ENCODE measurements around the gene CYP1A2.

Gene CYP1A2

DNA sequence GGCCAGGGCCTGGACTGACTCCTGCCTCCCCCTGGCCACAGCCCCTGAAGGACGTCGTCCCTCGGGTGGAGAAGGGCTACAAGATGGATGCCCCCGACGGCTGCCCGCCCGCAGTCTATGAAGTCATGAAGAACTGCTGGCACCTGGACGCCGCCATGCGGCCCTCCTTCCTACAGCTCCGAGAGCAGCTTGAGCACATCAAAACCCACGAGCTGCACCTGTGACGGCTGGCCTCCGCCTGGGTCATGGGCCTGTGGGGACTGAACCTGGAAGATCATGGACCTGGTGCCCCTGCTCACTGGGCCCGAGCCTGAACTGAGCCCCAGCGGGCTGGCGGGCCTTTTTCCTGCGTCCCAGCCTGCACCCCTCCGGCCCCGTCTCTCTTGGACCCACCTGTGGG lies 53.6 kb downstream of the CYP1A2 start:
- TF ChIP-seq, protein P1, sequence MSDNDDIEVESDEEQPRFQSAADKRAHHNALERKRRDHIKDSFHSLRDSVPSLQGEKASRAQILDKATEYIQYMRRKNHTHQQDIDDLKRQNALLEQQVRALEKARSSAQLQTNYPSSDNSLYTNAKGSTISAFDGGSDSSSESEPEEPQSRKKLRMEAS (IDR thresholded peaks at IDR 0.05): no peak
- no peak for TF ChIP-seq EGR1 (IDR thresholded peaks at IDR 0.05)
- no peak for TF ChIP-seq CREB1 (IDR thresholded peaks at IDR 0.05; ENCODE audit: low read depth)
- TF ChIP-seq, protein P2, sequence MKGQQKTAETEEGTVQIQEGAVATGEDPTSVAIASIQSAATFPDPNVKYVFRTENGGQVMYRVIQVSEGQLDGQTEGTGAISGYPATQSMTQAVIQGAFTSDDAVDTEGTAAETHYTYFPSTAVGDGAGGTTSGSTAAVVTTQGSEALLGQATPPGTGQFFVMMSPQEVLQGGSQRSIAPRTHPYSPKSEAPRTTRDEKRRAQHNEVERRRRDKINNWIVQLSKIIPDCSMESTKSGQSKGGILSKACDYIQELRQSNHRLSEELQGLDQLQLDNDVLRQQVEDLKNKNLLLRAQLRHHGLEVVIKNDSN (IDR thresholded peaks at IDR 0.05): no peak
- TF ChIP-seq TAF1 (IDR thresholded peaks at IDR 0.05; ENCODE audit: low read depth): no peak
- TF ChIP-seq FOXM1 (IDR thresholded peaks at IDR 0.05; ENCODE audit: borderline replicate concordance, low read depth): no peak
- no peak for TF ChIP-seq ZBTB7A (IDR thresholded peaks at IDR 0.05; ENCODE audit: low read depth)
- TF ChIP-seq TCF12 (IDR thresholded peaks at IDR 0.05; ENCODE audit: low read depth): no peak
- TF ChIP-seq TEAD4 (IDR thresholded peaks at IDR 0.05): no peak
- no peak for TF ChIP-seq YY1 (IDR thresholded peaks at IDR 0.05; ENCODE audit: low read depth)
- TF ChIP-seq NFIC (IDR thresholded peaks at IDR 0.05): no peak
- TF ChIP-seq RAD21 (IDR thresholded peaks at IDR 0.05; ENCODE audit: low read depth): no peak
- TF ChIP-seq, protein P3, sequence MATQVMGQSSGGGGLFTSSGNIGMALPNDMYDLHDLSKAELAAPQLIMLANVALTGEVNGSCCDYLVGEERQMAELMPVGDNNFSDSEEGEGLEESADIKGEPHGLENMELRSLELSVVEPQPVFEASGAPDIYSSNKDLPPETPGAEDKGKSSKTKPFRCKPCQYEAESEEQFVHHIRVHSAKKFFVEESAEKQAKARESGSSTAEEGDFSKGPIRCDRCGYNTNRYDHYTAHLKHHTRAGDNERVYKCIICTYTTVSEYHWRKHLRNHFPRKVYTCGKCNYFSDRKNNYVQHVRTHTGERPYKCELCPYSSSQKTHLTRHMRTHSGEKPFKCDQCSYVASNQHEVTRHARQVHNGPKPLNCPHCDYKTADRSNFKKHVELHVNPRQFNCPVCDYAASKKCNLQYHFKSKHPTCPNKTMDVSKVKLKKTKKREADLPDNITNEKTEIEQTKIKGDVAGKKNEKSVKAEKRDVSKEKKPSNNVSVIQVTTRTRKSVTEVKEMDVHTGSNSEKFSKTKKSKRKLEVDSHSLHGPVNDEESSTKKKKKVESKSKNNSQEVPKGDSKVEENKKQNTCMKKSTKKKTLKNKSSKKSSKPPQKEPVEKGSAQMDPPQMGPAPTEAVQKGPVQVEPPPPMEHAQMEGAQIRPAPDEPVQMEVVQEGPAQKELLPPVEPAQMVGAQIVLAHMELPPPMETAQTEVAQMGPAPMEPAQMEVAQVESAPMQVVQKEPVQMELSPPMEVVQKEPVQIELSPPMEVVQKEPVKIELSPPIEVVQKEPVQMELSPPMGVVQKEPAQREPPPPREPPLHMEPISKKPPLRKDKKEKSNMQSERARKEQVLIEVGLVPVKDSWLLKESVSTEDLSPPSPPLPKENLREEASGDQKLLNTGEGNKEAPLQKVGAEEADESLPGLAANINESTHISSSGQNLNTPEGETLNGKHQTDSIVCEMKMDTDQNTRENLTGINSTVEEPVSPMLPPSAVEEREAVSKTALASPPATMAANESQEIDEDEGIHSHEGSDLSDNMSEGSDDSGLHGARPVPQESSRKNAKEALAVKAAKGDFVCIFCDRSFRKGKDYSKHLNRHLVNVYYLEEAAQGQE (IDR thresholded peaks at IDR 0.05; ENCODE audit: low read depth): no peak
- no peak for TF ChIP-seq EP300 (IDR thresholded peaks at IDR 0.05; ENCODE audit: borderline replicate concordance)
- TF ChIP-seq CEBPB (IDR thresholded peaks at IDR 0.05): no peak

DNA sequence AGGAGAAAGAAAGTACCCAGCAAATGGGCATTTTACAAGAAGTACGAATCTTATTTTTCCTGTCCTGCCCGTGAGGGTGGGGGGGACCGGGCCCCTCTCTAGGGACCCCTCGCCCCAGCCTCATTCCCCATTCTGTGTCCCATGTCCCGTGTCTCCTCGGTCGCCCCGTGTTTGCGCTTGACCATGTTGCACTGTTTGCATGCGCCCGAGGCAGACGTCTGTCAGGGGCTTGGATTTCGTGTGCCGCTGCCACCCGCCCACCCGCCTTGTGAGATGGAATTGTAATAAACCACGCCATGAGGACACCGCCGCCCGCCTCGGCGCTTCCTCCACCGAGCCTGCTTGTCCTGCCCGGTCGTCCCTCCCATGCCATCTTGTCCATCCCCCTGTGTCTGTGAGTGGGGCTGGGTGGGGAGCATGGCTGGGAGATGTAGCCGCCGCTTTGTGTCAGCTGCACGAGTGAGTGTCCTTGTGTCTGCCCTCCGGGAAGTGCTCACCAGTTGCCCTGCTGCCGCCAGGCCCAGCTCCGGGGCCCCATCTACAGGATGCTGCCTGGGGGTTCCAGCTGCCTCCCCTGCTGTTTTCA lies 54.3 kb downstream of the CYP1A2 start:
- TF ChIP-seq TCF12 (IDR thresholded peaks at IDR 0.05; ENCODE audit: low read depth) (no peak), TEAD4 (IDR thresholded peaks at IDR 0.05) (no peak), FOXM1 (IDR thresholded peaks at IDR 0.05; ENCODE audit: borderline replicate concordance, low read depth) (no peak), YY1 (IDR thresholded peaks at IDR 0.05; ENCODE audit: low read depth) (no peak), EP300 (IDR thresholded peaks at IDR 0.05; ENCODE audit: borderline replicate concordance) (no peak), RAD21 (IDR thresholded peaks at IDR 0.05; ENCODE audit: low read depth) (no peak), EGR1 (IDR thresholded peaks at IDR 0.05) (no peak), NFIC (IDR thresholded peaks at IDR 0.05) (no peak), CREB1 (IDR thresholded peaks at IDR 0.05; ENCODE audit: low read depth) (no peak), ZBTB7A (IDR thresholded peaks at IDR 0.05; ENCODE audit: low read depth) (no peak), TAF1 (IDR thresholded peaks at IDR 0.05; ENCODE audit: low read depth) (no peak), CEBPB (IDR thresholded peaks at IDR 0.05) (no peak)
- TF ChIP-seq, protein P3 (IDR thresholded peaks at IDR 0.05; ENCODE audit: low read depth): no peak
- TF ChIP-seq, protein P2 (IDR thresholded peaks at IDR 0.05): no peak
- TF ChIP-seq, protein P1 (IDR thresholded peaks at IDR 0.05): no peak

DNA sequence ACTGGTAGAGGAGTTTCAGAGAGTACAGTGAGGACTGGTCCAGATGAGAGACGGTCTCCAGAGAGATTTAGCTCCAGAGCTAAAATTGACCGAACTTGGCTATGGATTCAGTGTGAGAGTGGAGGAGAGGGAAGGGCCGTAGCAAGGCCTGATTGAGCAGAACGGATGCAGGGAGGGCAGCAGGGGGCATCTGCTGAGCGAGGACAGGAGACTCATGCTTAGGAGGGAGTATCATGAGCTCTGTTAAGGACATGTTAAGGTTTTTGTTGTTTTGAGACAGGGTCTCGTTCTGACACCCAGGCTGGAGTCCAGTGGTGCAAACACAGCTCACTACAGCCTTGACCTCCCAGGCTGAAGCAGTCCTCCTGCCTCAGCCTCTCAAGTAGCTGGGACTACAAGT lies 56.3 kb downstream of the CYP1A2 start:
- TF ChIP-seq NFIC (IDR thresholded peaks at IDR 0.05): no peak
- TF ChIP-seq TCF12 (IDR thresholded peaks at IDR 0.05; ENCODE audit: low read depth): no peak
- TF ChIP-seq FOXM1 (IDR thresholded peaks at IDR 0.05; ENCODE audit: borderline replicate concordance, low read depth): no peak
- TF ChIP-seq, protein P3 (IDR thresholded peaks at IDR 0.05; ENCODE audit: low read depth): no peak
- TF ChIP-seq YY1 (IDR thresholded peaks at IDR 0.05; ENCODE audit: low read depth): no peak
- no peak for TF ChIP-seq RAD21 (IDR thresholded peaks at IDR 0.05; ENCODE audit: low read depth)
- TF ChIP-seq, protein P1 (IDR thresholded peaks at IDR 0.05): no peak
- no peak for TF ChIP-seq EP300 (IDR thresholded peaks at IDR 0.05; ENCODE audit: borderline replicate concordance)
- no peak for TF ChIP-seq TAF1 (IDR thresholded peaks at IDR 0.05; ENCODE audit: low read depth)
- TF ChIP-seq EGR1 (IDR thresholded peaks at IDR 0.05): no peak
- TF ChIP-seq, protein P2 (IDR thresholded peaks at IDR 0.05): no peak
- TF ChIP-seq CREB1 (IDR thresholded peaks at IDR 0.05; ENCODE audit: low read depth): no peak
- no peak for TF ChIP-seq ZBTB7A (IDR thresholded peaks at IDR 0.05; ENCODE audit: low read depth)

Data from Ishikawa (cell line).